Activated CD4-positive, alpha-beta memory T cell treated with anti-CD3 and anti-CD28 coated beads for 36 hours (primary cell): ENCODE measurements around the gene RAP1A. TPM values are rescaled to one million over a fixed set of nuclear protein-coding genes. Genes with fewer than 3 reads are reported as not detected.

Experiments used
- CTCF ChIA-PET: fragments of 350-600 bp; sonication (Branson Sonifier 250); formaldehyde crosslinking; loops from one replicate; lab custom pipeline; 2021; ENCODE audit warnings: antibody characterized with exemption, inconsistent platforms; lab: Charles Lee
- POLR2A ChIA-PET: fragments of 350-600 bp; sonication (Branson Sonifier 250); formaldehyde crosslinking; loops from one replicate; lab custom pipeline; 2021; ENCODE audit warnings: antibody characterized with exemption; lab: Charles Lee
- DNase-seq: peaks from one replicate; pipeline ENCODE4 v3.0.0-alpha.2; 2020
- H3K27ac Mint-ChIP-seq: one replicate; pipeline ENCODE4 v1.8.0; 2021; ENCODE audit warnings: mixed read lengths
- H3K27me3 Mint-ChIP-seq: one replicate; pipeline ENCODE4 v1.8.0; 2021; ENCODE audit warnings: mixed read lengths
- H3K36me3 Mint-ChIP-seq: one replicate; pipeline ENCODE4 v1.8.0; 2021; ENCODE audit warnings: mixed read lengths
- H3K4me1 Mint-ChIP-seq: one replicate; pipeline ENCODE4 v1.8.0; 2021; ENCODE audit warnings: low read depth, mixed read lengths
- H3K4me3 Mint-ChIP-seq: one replicate; pipeline ENCODE4 v1.8.0; 2021; ENCODE audit warnings: mild to moderate bottlenecking, mixed read lengths
- H3K9me3 Mint-ChIP-seq: one replicate; pipeline ENCODE4 v1.8.0; 2021; ENCODE audit warnings: mixed read lengths
- intact Hi-C: fragments of 100-400 bp; cut with micrococcal nuclease; formaldehyde crosslinking; loops from one replicate; pipeline ENCODE4 v1.15.1; 2023
- total RNA-seq, 2 experiments: library from RNA; stranded (reverse); gene quantifications; one replicate each; pipeline ENCODE4 v1.2.3, GENCODE V29; 2021

Gene RAP1A
- total RNA-seq, 2 experiments from 2014 or later = 292 to 294 TPM

DNA sequence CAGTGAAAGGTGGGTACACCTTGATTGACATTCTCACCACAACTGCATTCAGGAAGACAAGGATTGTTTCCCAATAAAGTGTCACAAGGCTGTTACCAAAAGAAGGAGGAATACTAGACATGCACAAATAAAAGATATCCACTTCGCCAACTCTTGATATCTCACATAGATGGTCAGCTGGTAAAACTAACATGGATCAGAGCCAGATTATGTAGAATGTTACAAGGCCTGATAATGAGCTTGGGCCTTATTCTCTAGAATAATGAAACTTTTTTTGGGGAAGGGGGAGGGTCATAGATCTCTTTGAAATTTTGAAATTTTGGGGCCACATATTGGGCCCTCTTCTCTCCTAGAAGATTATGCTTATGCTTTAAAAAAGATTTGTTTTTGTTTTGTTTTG lies 24.9 kb downstream of the RAP1A start:
- H3K4me3 Mint-ChIP-seq = no peak overlapping the region
- H3K27ac Mint-ChIP-seq = no peak overlapping the region
- H3K36me3 Mint-ChIP-seq = peaks cover 43% of the 10 kb centered on the region
- intact Hi-C loops = loop anchor here (2.0 kb wide), 1 partner anchor 16 kb away; no protein-coding TSS in a partner anchor
- H3K27me3 Mint-ChIP-seq = no peaks in the 10 kb centered on the region
- CTCF ChIA-PET = interaction anchor here (0.6 to 3.2 kb wide), 2 partner anchors 128 to 136 kb away, joined by 3 to 13 read pairs; no protein-coding TSS in a partner anchor
- POLR2A ChIA-PET = no interaction called here
- H3K4me1 Mint-ChIP-seq = peaks cover 76% of the 10 kb centered on the region
- no peak for DNase-seq
- no peaks in the 10 kb centered on the region for H3K9me3 Mint-ChIP-seq

DNA sequence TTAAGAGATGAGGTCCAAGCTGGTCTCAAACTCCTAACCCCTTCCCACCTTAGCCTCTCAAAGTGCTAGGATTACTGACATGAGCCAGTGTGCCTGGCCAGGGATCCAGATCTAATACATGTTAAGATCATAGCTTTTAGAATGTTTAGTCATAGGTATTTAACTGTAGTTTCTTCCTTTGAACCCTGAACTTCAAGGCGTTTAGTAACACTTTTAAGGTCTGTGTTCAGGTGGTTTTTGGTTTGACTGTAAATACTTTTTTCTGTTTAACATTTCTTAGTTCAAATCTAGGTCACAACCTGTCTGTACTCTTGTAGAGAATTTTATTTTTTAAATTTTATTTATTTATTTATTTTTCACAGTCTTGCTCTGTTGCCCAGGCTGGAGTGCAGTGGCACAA lies 28.1 kb downstream of the RAP1A start:
- intact Hi-C loops = loop anchor here (2.0 kb wide), 1 partner anchor 43 kb away; no protein-coding TSS in a partner anchor
- no peak overlapping the region for H3K4me3 Mint-ChIP-seq
- no peaks in the 10 kb centered on the region for H3K27me3 Mint-ChIP-seq
- DNase-seq = no peak
- no peaks in the 10 kb centered on the region for H3K9me3 Mint-ChIP-seq
- ChIA-PET CTCF (interaction anchor here (0.5 to 2.4 kb wide), 5 partner anchors 14 to 1312 kb away, joined by 3 to 13 read pairs (median 5); no protein-coding TSS in a partner anchor), POLR2A (interaction anchor here (1.3 kb wide), 1 partner anchor 140 kb away, joined by 4 read pairs; no protein-coding TSS in a partner anchor)
- peaks cover 75% of the 10 kb centered on the region for H3K4me1 Mint-ChIP-seq
- peak overlapping the region; percentile 75 for H3K27ac Mint-ChIP-seq
- peaks cover 41% of the 10 kb centered on the region for H3K36me3 Mint-ChIP-seq

DNA sequence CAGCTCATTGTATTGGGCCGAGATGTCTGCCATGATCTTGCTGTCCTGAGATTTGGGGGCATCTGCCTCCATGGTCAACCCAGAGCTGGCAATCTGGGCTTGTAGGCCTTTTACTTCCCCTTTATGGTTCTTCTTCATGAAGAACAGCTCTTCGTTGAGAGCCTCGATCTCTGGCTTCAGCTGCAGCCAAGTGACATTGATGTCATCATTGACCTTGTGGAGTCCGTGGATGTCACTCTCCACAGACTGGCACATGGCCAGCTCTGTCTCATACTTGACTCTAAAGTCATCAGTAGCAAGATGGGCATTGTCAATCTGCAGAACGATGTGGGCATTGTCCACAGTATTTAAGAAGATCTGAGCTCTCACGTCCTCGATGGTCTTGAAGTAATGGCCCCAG lies 29.2 kb downstream of the RAP1A start:
- Mint-ChIP-seq H3K9me3 (no peaks in the 10 kb centered on the region), H3K27me3 (no peaks in the 10 kb centered on the region), H3K4me1 (peaks cover 74% of the 10 kb centered on the region), H3K4me3 (no peak overlapping the region), H3K27ac (peak overlapping the region; percentile 64), H3K36me3 (peaks cover 34% of the 10 kb centered on the region)
- intact Hi-C loops = no loop called here
- DNase-seq = no peak
- POLR2A ChIA-PET = interaction anchor here (0.9 kb wide), 1 partner anchor 141 kb away, joined by 3 read pairs; no protein-coding TSS in a partner anchor
- CTCF ChIA-PET = interaction anchor here (0.9 to 2.4 kb wide), 2 partner anchors 135 to 141 kb away, joined by 3 to 13 read pairs; no protein-coding TSS in a partner anchor

DNA sequence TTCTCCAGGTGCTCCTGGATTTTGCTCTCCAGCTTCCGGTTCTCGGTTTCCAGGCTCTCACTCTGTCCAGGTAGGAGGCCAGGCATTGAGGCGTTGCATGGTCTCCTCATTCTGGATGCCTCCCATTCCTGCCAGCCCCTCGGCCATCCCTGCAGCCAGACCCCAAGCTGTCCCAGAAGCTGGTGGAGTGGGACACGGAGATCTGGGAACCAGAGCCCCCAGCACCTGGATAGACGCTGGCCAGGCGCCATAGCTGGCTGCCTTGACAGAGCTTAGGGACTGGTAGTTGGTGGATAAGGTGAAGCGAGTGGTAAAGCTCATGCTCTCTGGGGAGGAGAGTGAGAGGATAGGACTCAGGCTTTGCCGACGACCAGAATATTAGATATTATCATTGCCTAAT lies 29.6 kb downstream of the RAP1A start:
- Mint-ChIP-seq H3K4me1 (peaks cover 73% of the 10 kb centered on the region), H3K27ac (peak overlapping the region; percentile 64), H3K27me3 (no peaks in the 10 kb centered on the region), H3K9me3 (no peaks in the 10 kb centered on the region), H3K36me3 (peaks cover 31% of the 10 kb centered on the region), H3K4me3 (no peak overlapping the region)
- ChIA-PET POLR2A (interaction anchor here (0.9 kb wide), 1 partner anchor 141 kb away, joined by 3 read pairs; no protein-coding TSS in a partner anchor), CTCF (interaction anchor here (0.9 to 2.4 kb wide), 2 partner anchors 136 to 141 kb away, joined by 3 to 13 read pairs; no protein-coding TSS in a partner anchor)
- DNase-seq = no peak
- intact Hi-C loops = no loop called here

DNA sequence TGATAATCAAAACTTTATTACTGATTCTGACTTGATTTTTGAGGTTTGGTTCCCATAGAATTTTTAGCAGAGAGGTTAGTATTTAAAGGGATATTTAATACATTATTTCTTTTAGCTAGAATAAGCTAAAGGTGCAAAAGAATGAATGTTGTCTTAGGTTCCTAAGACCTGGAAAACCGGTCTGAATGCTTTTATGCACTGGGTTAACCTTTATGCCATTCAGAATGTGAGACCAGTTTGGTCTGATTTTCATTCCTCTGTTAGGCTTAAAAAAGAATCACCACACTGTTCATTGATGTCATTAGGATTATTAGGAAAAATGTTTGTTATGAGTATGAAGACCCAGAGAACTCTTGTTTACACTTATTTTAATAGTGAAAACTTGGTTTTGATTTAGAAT lies 30.1 kb downstream of the RAP1A start:
- H3K9me3 Mint-ChIP-seq = no peaks in the 10 kb centered on the region
- no peaks in the 10 kb centered on the region for H3K27me3 Mint-ChIP-seq
- intact Hi-C loops = loop anchor here (5.0 kb wide), 1 partner anchor 108 kb away; the partner anchor contains the start of gene DDX20
- peaks cover 30% of the 10 kb centered on the region for H3K36me3 Mint-ChIP-seq
- H3K4me3 Mint-ChIP-seq = no peak overlapping the region
- POLR2A ChIA-PET = interaction anchor here (0.9 kb wide), 1 partner anchor 141 kb away, joined by 3 read pairs; no protein-coding TSS in a partner anchor
- no peak for DNase-seq
- H3K27ac Mint-ChIP-seq = no peak overlapping the region
- CTCF ChIA-PET = interaction anchor here (2.4 kb wide), 1 partner anchor 142 kb away, joined by 13 read pairs; no protein-coding TSS in a partner anchor
- peaks cover 73% of the 10 kb centered on the region for H3K4me1 Mint-ChIP-seq

DNA sequence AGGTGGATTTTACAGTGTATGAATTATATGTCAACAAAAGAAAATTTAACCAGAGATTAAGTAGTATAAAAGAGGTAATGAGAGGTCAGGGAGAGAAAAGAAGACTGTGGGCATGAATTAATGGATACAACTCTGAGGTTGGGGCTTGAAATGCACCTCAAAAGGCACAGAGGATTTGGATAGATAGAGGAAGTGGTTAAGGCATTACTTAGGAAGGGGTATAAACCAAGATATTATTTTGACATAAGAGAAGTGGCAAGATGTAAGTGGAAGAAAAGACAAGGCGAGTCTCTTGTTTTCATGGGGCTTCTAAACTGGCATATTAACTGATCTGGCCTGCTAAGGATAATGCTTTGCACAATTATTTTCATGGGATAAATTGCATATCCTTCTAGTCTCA lies 34.1 kb downstream of the RAP1A start:
- Mint-ChIP-seq H3K27ac (peak overlapping the region; percentile 5), H3K4me3 (no peak overlapping the region), H3K4me1 (peaks cover 60% of the 10 kb centered on the region), H3K9me3 (no peaks in the 10 kb centered on the region), H3K36me3 (peaks cover 20% of the 10 kb centered on the region), H3K27me3 (no peaks in the 10 kb centered on the region)
- CTCF ChIA-PET = no interaction called here
- intact Hi-C loops = loop anchor here (2.0 to 5.0 kb wide), 2 partner anchors 13 to 104 kb away; partner anchors contain the start of gene DDX20
- POLR2A ChIA-PET = no interaction called here
- no peak for DNase-seq

DNA sequence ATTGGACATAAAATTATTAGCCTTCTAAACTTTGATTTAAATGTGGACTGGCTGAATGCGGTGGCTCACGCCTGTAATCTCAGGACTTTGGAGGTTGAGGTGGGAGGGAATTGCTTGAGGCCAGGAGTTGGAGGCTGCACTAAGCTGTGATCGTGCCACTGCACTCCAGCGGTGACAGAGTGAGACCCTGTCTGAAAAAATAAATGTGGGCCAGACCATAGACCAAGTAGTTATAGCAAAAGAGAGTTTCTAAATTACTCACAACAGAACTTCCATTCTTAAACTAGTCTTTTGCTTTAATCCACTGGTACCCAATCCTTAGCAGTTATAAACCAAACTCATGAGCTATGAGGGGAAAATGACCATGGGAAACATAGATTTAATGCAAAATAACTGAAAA lies 35.2 kb downstream of the RAP1A start:
- Mint-ChIP-seq H3K4me1 (peaks cover 52% of the 10 kb centered on the region), H3K27ac (peak overlapping the region; percentile 64), H3K27me3 (no peaks in the 10 kb centered on the region), H3K9me3 (no peaks in the 10 kb centered on the region), H3K36me3 (peaks cover 15% of the 10 kb centered on the region), H3K4me3 (no peak overlapping the region)
- intact Hi-C loops = loop anchor here (2.0 to 5.0 kb wide), 2 partner anchors 14 to 102 kb away; partner anchors contain the start of gene DDX20
- CTCF ChIA-PET = interaction anchor here (0.9 to 1.8 kb wide), 4 partner anchors 9 to 147 kb away, joined by 3 to 14 read pairs (median 4); no protein-coding TSS in a partner anchor
- DNase-seq = peak; percentile 44
- POLR2A ChIA-PET = interaction anchor here (0.6 kb wide), 1 partner anchor 102 kb away, joined by 4 read pairs; no protein-coding TSS in a partner anchor

DNA sequence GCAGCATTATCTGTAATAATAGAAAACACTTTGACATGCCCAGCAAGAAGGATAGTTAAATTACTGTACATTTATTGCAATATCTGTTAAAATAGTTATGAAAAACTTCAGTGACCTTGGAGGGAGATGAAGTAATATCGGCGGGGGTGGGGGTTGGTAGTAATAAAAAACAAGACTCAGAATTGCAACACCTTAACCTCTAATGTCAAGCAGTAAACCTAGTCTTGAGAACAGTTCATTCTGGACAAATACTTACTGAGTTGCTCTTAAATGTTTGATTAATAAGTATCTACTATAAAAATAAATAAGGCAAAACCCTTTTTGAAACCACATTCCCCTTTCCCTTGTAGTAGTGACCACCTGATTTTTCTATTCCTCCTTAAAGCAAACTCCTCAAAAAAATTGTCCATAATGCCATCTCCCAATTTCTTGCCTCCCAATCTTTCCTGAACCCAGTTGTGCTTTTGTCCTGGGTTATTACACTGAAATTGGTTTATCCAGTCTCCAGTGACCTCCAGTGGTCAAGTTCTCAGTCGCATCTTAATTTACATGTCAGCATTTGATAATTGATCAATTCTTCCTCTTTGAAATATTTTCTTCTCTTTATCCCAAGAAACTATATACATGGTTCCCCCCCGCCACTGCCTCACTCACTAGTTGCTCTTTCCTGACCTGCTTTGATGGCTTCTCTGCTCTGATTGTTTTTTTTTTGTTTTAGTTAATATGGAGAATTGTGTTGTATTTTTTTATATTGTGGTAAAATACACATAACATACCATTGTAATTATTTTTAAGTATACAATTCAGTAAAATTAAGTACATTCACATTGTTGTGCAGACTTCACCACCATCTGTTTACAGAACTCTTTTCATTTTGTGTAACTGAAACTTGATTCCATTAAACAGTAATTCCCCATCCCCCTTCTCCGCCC lies 36.8 kb downstream of the RAP1A start:
- intact Hi-C loops = loop anchor here (2.0 kb wide), 1 partner anchor 148 kb away; no protein-coding TSS in a partner anchor
- Mint-ChIP-seq H3K4me3 (no peak overlapping the region), H3K36me3 (peaks cover 9% of the 10 kb centered on the region), H3K27me3 (no peaks in the 10 kb centered on the region), H3K27ac (no peak overlapping the region), H3K9me3 (no peaks in the 10 kb centered on the region), H3K4me1 (peaks cover 48% of the 10 kb centered on the region)
- no peak for DNase-seq
- ChIA-PET CTCF (interaction anchor here (1.8 kb wide), 1 partner anchor 148 kb away, joined by 14 read pairs; no protein-coding TSS in a partner anchor), POLR2A (no interaction called here)

DNA sequence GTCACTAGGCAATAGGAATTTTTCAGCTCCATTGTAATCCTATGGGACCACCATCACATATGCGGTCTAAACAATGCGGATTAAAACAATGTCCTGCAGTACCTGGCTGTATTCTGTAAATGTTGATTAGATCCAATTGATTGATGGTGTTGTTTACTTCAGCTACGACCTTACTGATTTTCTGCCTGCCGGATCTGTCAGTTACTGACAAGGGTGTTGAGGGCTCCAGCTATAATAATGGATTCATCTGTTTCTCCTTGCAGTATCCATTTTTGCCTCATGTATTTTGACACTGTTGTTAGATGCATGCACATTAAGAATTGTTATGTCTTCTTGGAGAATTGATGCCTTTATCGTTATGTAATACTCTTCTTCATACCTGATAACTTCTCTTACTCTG lies 39.0 kb downstream of the RAP1A start:
- Mint-ChIP-seq H3K9me3 (no peaks in the 10 kb centered on the region), H3K4me3 (no peak overlapping the region), H3K4me1 (peaks cover 53% of the 10 kb centered on the region), H3K27ac (no peak overlapping the region), H3K36me3 (peaks cover 11% of the 10 kb centered on the region), H3K27me3 (no peaks in the 10 kb centered on the region)
- intact Hi-C loops = no loop called here
- CTCF ChIA-PET = interaction anchor here (0.6 to 1.4 kb wide), 3 partner anchors 9 to 150 kb away, joined by 3 to 12 read pairs (median 3); no protein-coding TSS in a partner anchor
- DNase-seq = no peak
- POLR2A ChIA-PET = no interaction called here

DNA sequence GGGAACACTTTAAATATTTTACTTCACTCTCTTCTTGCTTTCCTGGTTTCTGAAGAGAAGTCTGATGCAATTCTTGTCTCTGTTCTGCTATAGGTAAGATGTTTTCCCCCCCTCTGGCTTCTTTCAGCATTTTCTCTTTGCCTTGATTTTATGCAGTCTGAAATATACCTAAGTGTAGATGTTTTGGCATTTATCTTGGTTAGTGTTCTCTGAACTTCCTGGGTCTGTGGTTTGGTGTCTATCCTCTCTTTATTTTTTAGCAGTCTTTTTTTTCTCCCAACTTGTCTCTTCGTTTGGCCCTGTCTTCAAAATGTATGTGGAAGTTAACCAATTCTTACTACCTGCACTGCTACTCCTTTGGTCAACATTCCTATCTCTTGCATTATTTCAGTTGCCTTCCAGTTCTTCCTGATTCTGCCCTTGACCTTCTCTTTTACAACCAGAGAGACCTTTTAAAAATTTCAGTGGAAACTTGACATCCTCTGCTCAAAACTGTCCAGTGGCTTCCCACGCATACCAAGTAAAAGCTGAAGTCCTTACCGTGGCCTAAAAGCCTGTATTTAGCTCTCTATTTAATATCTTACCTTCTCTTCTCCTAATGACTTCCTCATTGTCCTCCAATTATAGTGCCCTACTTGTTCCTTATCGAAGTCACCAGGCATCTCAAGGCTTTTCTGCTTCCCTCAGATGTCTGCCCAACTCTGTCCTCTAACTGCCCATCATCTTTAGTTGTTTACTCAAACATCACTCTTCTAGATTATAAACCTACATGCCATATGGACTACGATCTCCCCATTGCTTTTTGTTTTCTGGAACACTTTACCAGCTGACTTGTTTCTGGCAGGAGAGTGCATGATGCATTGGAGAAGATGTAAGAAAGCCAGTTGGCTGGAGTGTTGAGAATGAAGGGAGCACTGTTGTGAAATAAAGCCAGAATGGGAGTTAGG lies 40.9 kb downstream of the RAP1A start:
- no peak for DNase-seq
- ChIA-PET CTCF (interaction anchor here (0.7 to 1.1 kb wide), 3 partner anchors 8 to 153 kb away, joined by 3 to 6 read pairs (median 4); no protein-coding TSS in a partner anchor), POLR2A (interaction anchor here (0.8 kb wide), 1 partner anchor 20 kb away, joined by 3 read pairs; no protein-coding TSS in a partner anchor)
- peaks cover 54% of the 10 kb centered on the region for H3K4me1 Mint-ChIP-seq
- no peak overlapping the region for H3K4me3 Mint-ChIP-seq
- no peaks in the 10 kb centered on the region for H3K27me3 Mint-ChIP-seq
- no peaks in the 10 kb centered on the region for H3K9me3 Mint-ChIP-seq
- intact Hi-C loops = loop anchor here (5.0 kb wide), 1 partner anchor 33 kb away; no protein-coding TSS in a partner anchor
- H3K36me3 Mint-ChIP-seq = peaks cover 10% of the 10 kb centered on the region
- no peak overlapping the region for H3K27ac Mint-ChIP-seq
